ENCODE data around the gene GPR137.

Gene GPR137

DNA sequence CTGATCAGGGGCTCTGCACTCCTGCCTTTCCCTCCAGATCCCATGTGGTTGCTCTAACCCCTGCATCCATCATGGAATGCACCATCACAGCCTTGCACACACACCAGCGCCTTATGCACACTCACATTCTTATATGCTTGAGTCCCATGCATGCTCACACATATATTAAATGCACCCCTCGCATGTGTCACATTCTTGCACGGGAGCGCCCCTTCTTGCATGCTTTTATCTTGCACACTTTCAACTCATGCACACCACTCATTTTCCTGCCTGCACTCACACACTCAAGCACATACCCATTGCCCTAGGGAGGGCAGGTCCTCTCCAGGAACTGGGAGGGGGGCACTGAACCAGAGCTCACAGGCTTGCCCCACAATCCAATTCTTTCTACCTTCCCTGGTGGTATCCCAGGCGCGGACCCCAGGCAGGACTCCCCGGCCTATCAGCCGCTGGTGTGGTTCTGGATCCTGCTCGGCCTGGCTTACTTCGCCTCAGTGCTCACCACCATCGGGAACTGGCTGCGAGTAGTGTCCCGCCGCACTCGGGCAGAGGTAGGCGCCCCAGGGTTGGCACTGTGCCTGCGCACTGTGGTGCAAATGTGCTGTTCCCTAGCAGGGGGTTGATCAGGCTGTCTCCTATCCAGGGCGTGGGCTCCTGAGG, 12.2 kb downstream of the GPR137 start:
- TF ChIP-seq TARDBP (IDR thresholded peaks at IDR 0.05) (no peak), ARNT (IDR thresholded peaks at IDR 0.05) (no peak)
- POLR2A ChIA-PET: no interaction called here
- no peak for DNase-seq (ENCODE audit: extremely low spot score)
- CTCF ChIA-PET: interaction anchor here (0.6 kb wide), 1 partner anchor 59 kb away, joined by 3 read pairs; no protein-coding TSS in a partner anchor

DNA sequence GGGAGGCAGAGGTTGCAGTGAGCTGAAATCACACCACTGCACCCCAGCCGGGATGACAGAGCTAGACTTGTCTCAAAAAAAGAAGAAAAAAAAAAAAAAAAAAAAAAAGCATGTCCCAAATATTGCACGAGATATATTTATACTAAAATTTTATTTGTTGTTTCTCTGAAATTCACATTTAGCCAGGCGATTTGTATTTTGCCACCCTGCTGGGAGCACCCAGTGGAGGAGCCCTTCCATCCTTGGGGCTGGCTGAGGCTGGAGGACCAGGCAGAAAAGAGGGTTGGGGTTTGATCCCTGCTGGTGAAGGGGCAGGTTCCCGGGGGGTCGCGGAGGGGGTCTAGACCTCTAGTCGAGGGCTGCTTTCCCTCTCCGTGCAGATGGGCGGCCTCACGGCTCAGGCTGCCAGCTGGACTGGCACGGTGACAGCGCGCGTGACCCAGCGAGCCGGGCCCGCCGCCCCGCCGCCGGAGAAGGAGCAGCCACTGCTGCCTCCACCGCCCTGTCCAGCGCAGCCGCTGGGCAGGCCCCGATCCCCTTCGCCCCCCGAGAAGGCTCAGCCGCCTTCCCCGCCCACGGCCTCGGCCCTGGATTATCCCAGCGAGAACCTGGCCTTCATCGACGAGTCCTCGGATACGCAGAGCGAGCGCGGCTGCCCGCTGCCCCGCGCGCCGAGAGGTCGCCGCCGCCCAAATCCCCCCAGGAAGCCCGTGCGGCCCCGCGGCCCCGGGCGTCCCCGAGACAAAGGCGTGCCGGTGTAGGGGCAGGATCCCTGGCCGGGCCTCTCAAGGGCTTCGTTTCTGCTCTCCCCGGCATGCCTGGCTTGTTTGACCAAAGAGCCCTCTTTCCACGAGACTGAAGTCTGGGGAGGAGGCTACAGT, 13.6 kb downstream of the GPR137 start:
- POLR2A ChIA-PET: no interaction called here
- CTCF ChIA-PET: no interaction called here
- TF ChIP-seq NFRKB (IDR thresholded peaks at IDR 0.05) (no peak), BHLHE40 (IDR thresholded peaks at IDR 0.05; ENCODE audit: borderline replicate concordance) (no peak), SUZ12 (IDR thresholded peaks at IDR 0.05) (no peak), ZNF384 (IDR thresholded peaks at IDR 0.05) (no peak), ELF4 (IDR thresholded peaks at IDR 0.05) (no peak), FOXM1 (IDR thresholded peaks at IDR 0.05; ENCODE audit: borderline replicate concordance) (no peak), SP1 (IDR thresholded peaks at IDR 0.05) (no peak), LEF1 (IDR thresholded peaks at IDR 0.05; ENCODE audit: borderline replicate concordance) (no peak), CTBP1 (IDR thresholded peaks at IDR 0.05; ENCODE audit: borderline replicate concordance) (no peak), FOXK2 (IDR thresholded peaks at IDR 0.05) (no peak), L3MBTL2 (conservative IDR thresholded peaks at IDR 0.05) (no peak), ARNT (IDR thresholded peaks at IDR 0.05) (no peak), TARDBP (IDR thresholded peaks at IDR 0.05) (no peak), HDGF (IDR thresholded peaks at IDR 0.05; ENCODE audit: borderline replicate concordance) (no peak), FOXA1 (IDR thresholded peaks at IDR 0.05) (no peak)
- no peak for DNase-seq (ENCODE audit: extremely low spot score)

DNA sequence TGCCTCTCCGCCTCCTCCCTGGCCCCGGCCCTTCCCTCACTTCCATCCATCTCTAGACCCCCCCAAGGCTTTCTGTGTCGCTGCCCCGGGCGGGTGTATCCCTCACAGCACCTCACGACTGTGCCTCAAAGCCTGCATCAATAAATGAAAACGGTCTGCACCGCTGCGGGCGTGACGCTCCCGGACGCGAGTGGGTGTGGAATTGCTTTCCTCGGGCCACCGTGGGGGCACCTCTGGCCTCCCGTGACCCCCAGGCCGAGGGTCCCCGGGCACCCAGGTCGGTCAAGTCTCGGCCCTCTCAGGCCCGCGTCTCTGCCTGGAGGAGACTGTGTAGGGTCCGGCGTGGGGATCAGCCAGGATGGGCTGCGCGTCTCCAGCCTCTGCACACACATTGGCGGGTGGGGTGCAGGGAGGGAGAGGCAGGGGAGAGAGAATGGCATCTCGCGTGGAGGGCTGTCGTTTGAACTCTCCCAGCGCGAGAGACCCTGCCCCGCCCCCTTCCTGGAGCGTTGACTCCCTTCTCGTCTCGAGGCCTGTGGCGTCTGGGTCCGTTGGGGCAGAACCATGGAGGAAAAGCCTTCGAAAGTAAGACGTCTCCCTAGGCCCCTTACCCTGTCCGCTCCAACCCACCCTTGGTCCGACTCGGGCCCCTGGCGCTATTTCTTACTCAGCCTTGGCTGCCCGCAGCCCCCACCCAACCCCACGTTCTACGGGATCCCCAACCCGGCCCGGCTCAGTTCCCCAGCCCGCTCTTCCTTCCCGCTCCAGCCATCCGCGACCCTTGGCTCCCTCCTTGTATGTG, 14.4 kb downstream of the GPR137 start, which contains the start of gene CATSPERZ:
TSS of gene CATSPERZ (plus strand) at position 512 of the 802 bp plus-strand sequence. CDS start at position 565, 53 bp downstream.
- CTCF ChIA-PET: interaction anchor here (0.8 to 5.4 kb wide), 9 partner anchors 10 to 76 kb away, joined by 3 to 66 read pairs (median 6); partner anchors contain the start of genes KCNK4, PRDX5 and TRMT112

GRCh38 chr11:64303109-64304031, 17.7 kb downstream of the GPR137 start:
- ChIA-PET POLR2A (interaction anchor here (0.7 to 7.0 kb wide), 12 partner anchors 13 to 118 kb away, joined by 3 to 79 read pairs (median 8); partner anchors contain the start of genes BAD, GPR137, PPP1R14B and PRDX5), CTCF (interaction anchor here (0.5 to 5.4 kb wide), 9 partner anchors 15 to 99 kb away, joined by 3 to 66 read pairs (median 7); partner anchors contain the start of genes PLCB3, PRDX5 and TRMT112)
- no peak for DNase-seq (ENCODE audit: extremely low spot score)
- TF ChIP-seq SP1 (IDR thresholded peaks at IDR 0.05) (no peak), FOXA1 (IDR thresholded peaks at IDR 0.05) (no peak)

More for the DNA sequence above, 14.4 kb downstream of the GPR137 start, which contains the start of gene CATSPERZ:
- TF ChIP-seq FOXK2 (IDR thresholded peaks at IDR 0.05) (no peak), FOXA1 (IDR thresholded peaks at IDR 0.05) (no peak), BHLHE40 (IDR thresholded peaks at IDR 0.05; ENCODE audit: borderline replicate concordance) (no peak), CTBP1 (IDR thresholded peaks at IDR 0.05; ENCODE audit: borderline replicate concordance) (no peak), SUZ12 (IDR thresholded peaks at IDR 0.05) (no peak), TARDBP (IDR thresholded peaks at IDR 0.05) (no peak), NFRKB (IDR thresholded peaks at IDR 0.05) (no peak), ARNT (IDR thresholded peaks at IDR 0.05) (no peak), LEF1 (IDR thresholded peaks at IDR 0.05; ENCODE audit: borderline replicate concordance) (no peak), L3MBTL2 (conservative IDR thresholded peaks at IDR 0.05) (no peak), ZNF384 (IDR thresholded peaks at IDR 0.05) (no peak), SP1 (IDR thresholded peaks at IDR 0.05) (no peak), HDGF (IDR thresholded peaks at IDR 0.05; ENCODE audit: borderline replicate concordance) (no peak), ELF4 (IDR thresholded peaks at IDR 0.05) (no peak)
- DNase-seq (ENCODE audit: extremely low spot score): no peak
- POLR2A ChIA-PET: interaction anchor here (1.0 to 5.8 kb wide), 3 partner anchors 10 to 29 kb away, joined by 3 to 79 read pairs (median 4); partner anchors contain the start of gene BAD

GRCh38 chr11:64304032-64304315, 18.3 kb downstream of the GPR137 start:
- no peak for DNase-seq (ENCODE audit: extremely low spot score)
- POLR2A ChIA-PET: interaction anchor here (0.7 to 7.0 kb wide), 14 partner anchors 13 to 119 kb away, joined by 3 to 79 read pairs (median 8); partner anchors contain the start of genes BAD, GPR137, PPP1R14B and PRDX5
- CTCF ChIA-PET: interaction anchor here (0.5 to 5.4 kb wide), 10 partner anchors 14 to 99 kb away, joined by 3 to 66 read pairs (median 6); partner anchors contain the start of genes PLCB3, PRDX5 and TRMT112
- no peak for TF ChIP-seq SUZ12 (IDR thresholded peaks at IDR 0.05)

GRCh38 chr11:64304316-64305072, 18.8 kb downstream of the GPR137 start:
- CTCF ChIA-PET: interaction anchor here (0.6 to 5.4 kb wide), 16 partner anchors 14 to 285 kb away, joined by 3 to 66 read pairs (median 4); partner anchors contain the start of genes FKBP2, PLCB3, PRDX5 and TRMT112
- POLR2A ChIA-PET: interaction anchor here (0.7 to 7.0 kb wide), 18 partner anchors 10 to 119 kb away, joined by 3 to 79 read pairs (median 4); partner anchors contain the start of genes BAD, GPR137, PPP1R14B and PRDX5

More at GRCh38 chr11:64304316-64305072, 18.8 kb downstream of the GPR137 start:
- peak; percentile 81 for DNase-seq (ENCODE audit: extremely low spot score)
- TF ChIP-seq L3MBTL2 (conservative IDR thresholded peaks at IDR 0.05) (peak; percentile 61), ELF4 (IDR thresholded peaks at IDR 0.05) (no peak; the same call in 1 of the 2 replicates), HDGF (IDR thresholded peaks at IDR 0.05; ENCODE audit: borderline replicate concordance) (0 out of 2 replicates have a peak, but pooled peaks have one; percentile 34)

All from HEK293T (cell line).